ENCODE results near the gene AK5. TPM values are rescaled to one million over a fixed set of nuclear protein-coding genes. Genes with fewer than 3 reads are reported as not detected.

Gene AK5
- total and polyA plus RNA-seq, 9 donors: 0.45 to 3.5 (median 0.82) TPM; not detected in 2

- 0 to 1% (median 1%) methylated on average over 37 to 47 of the region's 47 CpGs for WGBS, 3 donors
- TF ChIP-seq POLR2A (IDR thresholded peaks at IDR 0.05) (no peak), EP300 (IDR thresholded peaks at IDR 0.05) (no peak), CTCF (IDR thresholded peaks at IDR 0.05) (no peak)
- Histone ChIP-seq H3K36me3 (no peaks in the 10 kb centered on the region), H3K9me3 (no peaks in the 10 kb centered on the region), H3K4me3 (peak overlapping the region; percentile 20), H3K27ac (no peak overlapping the region), H3K4me1 (ENCODE audit: insufficient read depth) (peaks cover 3% of the 10 kb centered on the region), H3K27me3 (no peaks in the 10 kb centered on the region)
- DNase-seq: peak in 1 of 5 donors; percentile 32
- intact Hi-C loops (cut with DNase I): no loop called here
These were observed 507 bp downstream of the AK5 start for GRCh38 chr1:77282187-77282865.

- WGBS, 3 donors: 2 to 4% (median 3%) methylated on average over 22 of the region's 22 CpGs
- DNase-seq: peak in 1 of 5 donors; percentile 8
- Histone ChIP-seq H3K9me3 (no peaks in the 10 kb centered on the region), H3K4me1 (ENCODE audit: insufficient read depth) (peaks cover 3% of the 10 kb centered on the region), H3K27ac (no peak overlapping the region), H3K36me3 (no peaks in the 10 kb centered on the region), H3K4me3 (no peak overlapping the region), H3K27me3 (no peaks in the 10 kb centered on the region)
- intact Hi-C loops (cut with DNase I): no loop called here
- TF ChIP-seq POLR2A (IDR thresholded peaks at IDR 0.05) (no peak), CTCF (IDR thresholded peaks at IDR 0.05) (no peak), EP300 (IDR thresholded peaks at IDR 0.05) (no peak)
These were observed 1.2 kb downstream of the AK5 start for GRCh38 chr1:77282866-77283539.

GRCh38 chr1:77283701-77284425 lies 2.0 kb downstream of the AK5 start:
- TF ChIP-seq POLR2A (IDR thresholded peaks at IDR 0.05) (no peak), CTCF (IDR thresholded peaks at IDR 0.05) (no peak), EP300 (IDR thresholded peaks at IDR 0.05) (no peak)
- Histone ChIP-seq H3K27me3 (no peaks in the 10 kb centered on the region), H3K9me3 (no peaks in the 10 kb centered on the region), H3K36me3 (no peaks in the 10 kb centered on the region), H3K27ac (no peak overlapping the region), H3K4me1 (ENCODE audit: insufficient read depth) (peaks cover 3% of the 10 kb centered on the region), H3K4me3 (no peak overlapping the region)
- 59 to 74% (median 63%) methylated on average over 6 of the region's 6 CpGs for WGBS, 3 donors
- DNase-seq: no peak
- intact Hi-C loops (cut with DNase I): no loop called here

GRCh38 chr1:77287535-77287934 lies 5.7 kb downstream of the AK5 start:
- 79 to 82% (median 82%) methylated on average over 5 of the region's 5 CpGs for WGBS, 3 donors
- H3K9me3 ChIP-seq: no peaks in the 10 kb centered on the region
- TF ChIP-seq POLR2A (IDR thresholded peaks at IDR 0.05) (no peak), CTCF (IDR thresholded peaks at IDR 0.05) (no peak), EP300 (IDR thresholded peaks at IDR 0.05) (no peak)
- intact Hi-C loops (cut with DNase I): no loop called here
- H3K27ac ChIP-seq: no peak overlapping the region
- H3K27me3 ChIP-seq: no peaks in the 10 kb centered on the region
- no peaks in the 10 kb centered on the region for H3K36me3 ChIP-seq
- no peaks in the 10 kb centered on the region for H3K4me1 ChIP-seq (ENCODE audit: insufficient read depth)
- H3K4me3 ChIP-seq: no peak overlapping the region
- DNase-seq: no peak

All from ovary (tissue), 9 donors.